Erythroblast (primary cell): Measurements from ENCODE around the gene RGS14.

Experiments
- GATA1 ChIP-seq: IDR thresholded peaks from 2 replicates; pipeline ENCODE4 v1.6.1; 2011; ENCODE audit warnings: low read depth, mild to moderate bottlenecking, control low read depth, low read length, moderate library complexity
- POLR2A ChIP-seq: IDR thresholded peaks from 2 replicates; pipeline ENCODE4 v1.6.1; 2011; ENCODE audit warnings: mild to moderate bottlenecking, low read length

DNA sequence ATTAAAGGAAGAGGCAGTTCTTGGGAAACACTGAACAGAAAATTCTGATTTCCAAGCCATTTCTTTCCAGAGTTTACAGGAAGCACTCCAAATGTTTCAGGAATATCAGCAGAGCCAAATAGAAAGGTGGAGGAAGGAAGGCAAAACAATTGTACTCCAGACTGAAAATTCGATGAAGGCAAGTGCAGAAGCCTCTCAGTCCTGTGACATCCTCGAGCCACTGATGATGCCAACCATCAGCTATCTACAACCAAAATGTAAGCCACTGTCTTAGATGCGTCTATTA lies 8.4 kb upstream of the RGS14 start:
- TF ChIP-seq POLR2A (no peak), GATA1 (no peak)
